ENCODE results near the gene LTBP1.

The LTBP1 gene

GRCh38 chr2:33038230-33038629, 91.5 kb downstream of the LTBP1 start:
- no peak overlapping the region for H2BK120ac ChIP-seq (ENCODE audit: low read depth, low read length)
- H3K9ac ChIP-seq (ENCODE audit: low read length), result no peak overlapping the region
- no peak overlapping the region for H2BK15ac ChIP-seq (ENCODE audit: low read depth, poor library complexity, severe bottlenecking)
- H2BK12ac ChIP-seq (ENCODE audit: low read length in 2 of 2), result no peak overlapping the region
- H3K14ac ChIP-seq (ENCODE audit: low read length in 2 of 2), result no peak overlapping the region
- peaks cover 2% of the 10 kb centered on the region for H3K4me1 ChIP-seq (ENCODE audit: control insufficient read depth, insufficient read depth, low read depth, low read length)
- no peak overlapping the region for H4K91ac ChIP-seq (ENCODE audit: low read length)
- H2AFZ ChIP-seq (ENCODE audit: low read depth, low read length), result no peak overlapping the region
- no peaks in the 10 kb centered on the region for H3K79me1 ChIP-seq (replicated peaks; ENCODE audit: low read length, poor library complexity, severe bottlenecking)
- H3K18ac ChIP-seq (ENCODE audit: low read depth in 1 of 2, low read length in 2 of 2), result no peak overlapping the region
- DNase-seq, result no peak
- H3K27me3 ChIP-seq (ENCODE audit: control insufficient read depth in 1 of 2, insufficient read depth in 1 of 2, low read length in 2 of 2), result no peaks in the 10 kb centered on the region
- H3K23ac ChIP-seq (ENCODE audit: low read length in 2 of 2), result no peak overlapping the region
- no peaks in the 10 kb centered on the region for H3K36me3 ChIP-seq (ENCODE audit: control insufficient read depth in 1 of 2, insufficient read depth in 2 of 2, low read depth in 1 of 2, low read length in 2 of 2)
- no peaks in the 10 kb centered on the region for H3K9me3 ChIP-seq (ENCODE audit: control insufficient read depth, low read length)
- H3K4me3 ChIP-seq (ENCODE audit: insufficient read depth in 1 of 2, low read depth in 1 of 2, low read length in 2 of 2), result no peak overlapping the region
- no peak overlapping the region for H3K27ac ChIP-seq (ENCODE audit: low read length, poor library complexity, severe bottlenecking)
- no peak overlapping the region for H2AK5ac ChIP-seq (ENCODE audit: low read length, severe bottlenecking)
- no peak overlapping the region for H2BK5ac ChIP-seq (ENCODE audit: low read depth, low read length, poor library complexity, severe bottlenecking)
- no peak overlapping the region for H3K4me2 ChIP-seq (ENCODE audit: low read length, poor library complexity, severe bottlenecking)
- 96% methylated on average over 4 of the region's 4 CpGs for WGBS
- H4K8ac ChIP-seq (ENCODE audit: low read length), result no peak overlapping the region
- H3K4ac ChIP-seq (ENCODE audit: low read depth in 1 of 2, low read length in 2 of 2), result no peak overlapping the region

GRCh38 chr2:33038799-33039198, 92.0 kb downstream of the LTBP1 start:
- H2BK15ac ChIP-seq (ENCODE audit: low read depth, poor library complexity, severe bottlenecking), result no peak overlapping the region
- peak overlapping the region in 1 of 2 experiments; percentile 48 for H3K14ac ChIP-seq (ENCODE audit: low read length in 2 of 2)
- peaks cover under 1% of the 10 kb centered on the region for H3K4me1 ChIP-seq (ENCODE audit: control insufficient read depth, insufficient read depth, low read depth, low read length)
- no peak overlapping the region for H2AK5ac ChIP-seq (ENCODE audit: low read length, severe bottlenecking)
- no peak for DNase-seq
- H2AFZ ChIP-seq (ENCODE audit: low read depth, low read length), result no peak overlapping the region
- H3K27me3 ChIP-seq (ENCODE audit: control insufficient read depth in 1 of 2, insufficient read depth in 1 of 2, low read length in 2 of 2), result no peaks in the 10 kb centered on the region
- H3K4ac ChIP-seq (ENCODE audit: low read depth in 1 of 2, low read length in 2 of 2), result no peak overlapping the region
- no peak overlapping the region for H2BK120ac ChIP-seq (ENCODE audit: low read depth, low read length)
- H2BK5ac ChIP-seq (ENCODE audit: low read depth, low read length, poor library complexity, severe bottlenecking), result no peak overlapping the region
- WGBS, result over 99% methylated on average over 4 of the region's 4 CpGs
- no peaks in the 10 kb centered on the region for H3K79me1 ChIP-seq (replicated peaks; ENCODE audit: low read length, poor library complexity, severe bottlenecking)
- H3K4me2 ChIP-seq (ENCODE audit: low read length, poor library complexity, severe bottlenecking), result no peak overlapping the region
- H3K9me3 ChIP-seq (ENCODE audit: control insufficient read depth, low read length), result no peaks in the 10 kb centered on the region
- H3K18ac ChIP-seq (ENCODE audit: low read depth in 1 of 2, low read length in 2 of 2), result no peak overlapping the region
- H4K8ac ChIP-seq (ENCODE audit: low read length), result no peak overlapping the region
- H3K23ac ChIP-seq (ENCODE audit: low read length in 2 of 2), result no peak overlapping the region
- no peak overlapping the region for H3K27ac ChIP-seq (ENCODE audit: low read length, poor library complexity, severe bottlenecking)
- no peak overlapping the region for H3K4me3 ChIP-seq (ENCODE audit: insufficient read depth in 1 of 2, low read depth in 1 of 2, low read length in 2 of 2)
- no peaks in the 10 kb centered on the region for H3K36me3 ChIP-seq (ENCODE audit: control insufficient read depth in 1 of 2, insufficient read depth in 2 of 2, low read depth in 1 of 2, low read length in 2 of 2)
- no peak overlapping the region for H4K91ac ChIP-seq (ENCODE audit: low read length)
- no peak overlapping the region for H3K9ac ChIP-seq (ENCODE audit: low read length)
- H2BK12ac ChIP-seq (ENCODE audit: low read length in 2 of 2), result peak overlapping the region in 1 of 2 experiments; percentile 78

GRCh38 chr2:33040541-33040940, 93.8 kb downstream of the LTBP1 start:
- H3K27me3 ChIP-seq (ENCODE audit: control insufficient read depth in 1 of 2, insufficient read depth in 1 of 2, low read length in 2 of 2), result no peaks in the 10 kb centered on the region
- DNase-seq, result no peak
- no peak overlapping the region for H4K91ac ChIP-seq (ENCODE audit: low read length)
- H3K27ac ChIP-seq (ENCODE audit: low read length, poor library complexity, severe bottlenecking), result no peak overlapping the region
- no peaks in the 10 kb centered on the region for H3K9me3 ChIP-seq (ENCODE audit: control insufficient read depth, low read length)
- peak overlapping the region in 1 of 2 experiments; percentile 41 for H3K4ac ChIP-seq (ENCODE audit: low read depth in 1 of 2, low read length in 2 of 2)
- H3K18ac ChIP-seq (ENCODE audit: low read depth in 1 of 2, low read length in 2 of 2), result no peak overlapping the region
- H3K4me3 ChIP-seq (ENCODE audit: insufficient read depth in 1 of 2, low read depth in 1 of 2, low read length in 2 of 2), result no peak overlapping the region
- H3K79me1 ChIP-seq (replicated peaks; ENCODE audit: low read length, poor library complexity, severe bottlenecking), result no peaks in the 10 kb centered on the region
- no peak overlapping the region for H4K8ac ChIP-seq (ENCODE audit: low read length)
- no peak overlapping the region for H2BK5ac ChIP-seq (ENCODE audit: low read depth, low read length, poor library complexity, severe bottlenecking)
- no peak overlapping the region for H3K9ac ChIP-seq (ENCODE audit: low read length)
- no peak overlapping the region for H2AK5ac ChIP-seq (ENCODE audit: low read length, severe bottlenecking)
- H3K23ac ChIP-seq (ENCODE audit: low read length in 2 of 2), result no peak overlapping the region
- H2BK120ac ChIP-seq (ENCODE audit: low read depth, low read length), result no peak overlapping the region
- peak overlapping the region in 1 of 2 experiments; percentile 11 for H2BK12ac ChIP-seq (ENCODE audit: low read length in 2 of 2)
- no peak overlapping the region for H2AFZ ChIP-seq (ENCODE audit: low read depth, low read length)
- 100% methylated on average over 2 of the region's 4 CpGs for WGBS
- H3K4me1 ChIP-seq (ENCODE audit: control insufficient read depth, insufficient read depth, low read depth, low read length), result no peaks in the 10 kb centered on the region
- no peak overlapping the region for H3K4me2 ChIP-seq (ENCODE audit: low read length, poor library complexity, severe bottlenecking)
- no peaks in the 10 kb centered on the region for H3K36me3 ChIP-seq (ENCODE audit: control insufficient read depth in 1 of 2, insufficient read depth in 2 of 2, low read depth in 1 of 2, low read length in 2 of 2)
- H3K14ac ChIP-seq (ENCODE audit: low read length in 2 of 2), result no peak overlapping the region
- no peak overlapping the region for H2BK15ac ChIP-seq (ENCODE audit: low read depth, poor library complexity, severe bottlenecking)

GRCh38 chr2:33042265-33042664, 95.5 kb downstream of the LTBP1 start:
- H3K4me3 ChIP-seq (ENCODE audit: insufficient read depth in 1 of 2, low read depth in 1 of 2, low read length in 2 of 2), result no peak overlapping the region
- no peak overlapping the region for H3K4me2 ChIP-seq (ENCODE audit: low read length, poor library complexity, severe bottlenecking)
- no peaks in the 10 kb centered on the region for H3K4me1 ChIP-seq (ENCODE audit: control insufficient read depth, insufficient read depth, low read depth, low read length)
- H2BK12ac ChIP-seq (ENCODE audit: low read length in 2 of 2), result no peak overlapping the region
- H4K8ac ChIP-seq (ENCODE audit: low read length), result no peak overlapping the region
- H3K27ac ChIP-seq (ENCODE audit: low read length, poor library complexity, severe bottlenecking), result no peak overlapping the region
- H3K9ac ChIP-seq (ENCODE audit: low read length), result no peak overlapping the region
- 89% methylated on average over 1 of the region's 1 CpG for WGBS
- no peak for DNase-seq
- no peaks in the 10 kb centered on the region for H3K9me3 ChIP-seq (ENCODE audit: control insufficient read depth, low read length)
- no peak overlapping the region for H4K91ac ChIP-seq (ENCODE audit: low read length)
- H2BK120ac ChIP-seq (ENCODE audit: low read depth, low read length), result no peak overlapping the region
- H2BK15ac ChIP-seq (ENCODE audit: low read depth, poor library complexity, severe bottlenecking), result no peak overlapping the region
- H3K18ac ChIP-seq (ENCODE audit: low read depth in 1 of 2, low read length in 2 of 2), result no peak overlapping the region
- H2AFZ ChIP-seq (ENCODE audit: low read depth, low read length), result no peak overlapping the region
- H3K36me3 ChIP-seq (ENCODE audit: control insufficient read depth in 1 of 2, insufficient read depth in 2 of 2, low read depth in 1 of 2, low read length in 2 of 2), result no peaks in the 10 kb centered on the region
- H2AK5ac ChIP-seq (ENCODE audit: low read length, severe bottlenecking), result no peak overlapping the region
- no peak overlapping the region for H2BK5ac ChIP-seq (ENCODE audit: low read depth, low read length, poor library complexity, severe bottlenecking)
- H3K79me1 ChIP-seq (replicated peaks; ENCODE audit: low read length, poor library complexity, severe bottlenecking), result no peaks in the 10 kb centered on the region
- no peak overlapping the region for H3K23ac ChIP-seq (ENCODE audit: low read length in 2 of 2)
- H3K27me3 ChIP-seq (ENCODE audit: control insufficient read depth in 1 of 2, insufficient read depth in 1 of 2, low read length in 2 of 2), result no peaks in the 10 kb centered on the region
- H3K4ac ChIP-seq (ENCODE audit: low read depth in 1 of 2, low read length in 2 of 2), result no peak overlapping the region
- no peak overlapping the region for H3K14ac ChIP-seq (ENCODE audit: low read length in 2 of 2)
